NCI-H2196 treated with DMSO at 0.1 percent for 48 hours (cell line): ENCODE measurements around the gene CD5L.

Source experiments
- DNase-seq: peaks from one replicate; lab custom pipeline; 2025; ENCODE audit not compliant: unreplicated experiment; lab: John Stamatoyannopoulos, UW

Gene CD5L

GRCh38 chr1:157819215-157819614 lies 22.4 kb downstream of the CD5L start:
- no peak for DNase-seq

GRCh38 chr1:157813269-157813668 lies 28.3 kb downstream of the CD5L start:
- DNase-seq = no peak

- no peak for DNase-seq
These were observed 35.0 kb downstream of the CD5L start for GRCh38 chr1:157806431-157807149.

GRCh38 chr1:157803851-157804250 lies 37.8 kb downstream of the CD5L start:
- DNase-seq = no peak

- DNase-seq = no peak
These were observed 41.6 kb downstream of the CD5L start for GRCh38 chr1:157799996-157800395.

GRCh38 chr1:157798211-157798610 lies 43.4 kb downstream of the CD5L start:
- DNase-seq = no peak

GRCh38 chr1:157785248-157785647 lies 56.4 kb downstream of the CD5L start:
- DNase-seq = no peak

- DNase-seq = no peak
These were observed 56.8 kb downstream of the CD5L start for GRCh38 chr1:157784801-157785200.

- no peak for DNase-seq
These were observed 58.7 kb downstream of the CD5L start for GRCh38 chr1:157782931-157783330.

- no peak for DNase-seq
These were observed 60.6 kb downstream of the CD5L start for GRCh38 chr1:157781048-157781447.
